Measurements from ENCODE around the gene DVL1.
"Not testable (repeated sequence)": the region's sequence is repeated elsewhere in the genome, so short reads cannot be mapped to it uniquely, and the experiment has no call there.

The DVL1 gene

DNA sequence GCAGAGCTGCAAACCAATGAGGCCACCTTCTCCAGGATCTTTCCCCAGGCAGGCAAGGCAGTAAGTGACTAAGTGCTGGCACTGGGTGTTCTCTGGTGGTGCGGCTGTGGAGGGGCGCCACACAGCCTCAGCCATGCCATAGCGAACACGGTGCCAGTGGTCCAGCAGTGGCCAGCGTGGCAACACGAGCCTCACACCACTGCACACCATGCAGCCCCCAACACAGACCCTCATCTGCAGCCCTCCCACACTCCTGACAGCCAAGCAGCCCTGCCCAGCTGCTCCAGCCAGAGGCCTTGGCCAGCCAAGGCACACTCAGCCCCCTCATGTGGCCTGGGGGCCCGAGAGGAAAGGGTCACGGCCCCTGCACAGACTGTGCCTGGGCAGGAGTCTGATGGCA is 27.7 kb downstream of the DVL1 start:
- no peaks in the 10 kb centered on the region for H3K9me3 Mint-ChIP-seq (ENCODE audit: low read depth)
- no peaks in the 10 kb centered on the region for H3K36me3 Mint-ChIP-seq
- H3K27me3 Mint-ChIP-seq, result no peaks in the 10 kb centered on the region
- no peak overlapping the region for H3K27ac Mint-ChIP-seq
- H3K4me1 Mint-ChIP-seq (ENCODE audit: low read depth), result peaks cover 24% of the 10 kb centered on the region
- peak overlapping the region; percentile 30 for H3K4me3 Mint-ChIP-seq

- no peak overlapping the region for H3K4me3 Mint-ChIP-seq
- no peak overlapping the region for H3K27ac Mint-ChIP-seq
These were observed 28.4 kb downstream of the DVL1 start for GRCh38 chr1:1320666-1321448.

GRCh38 chr1:1319646-1319941 is 29.6 kb downstream of the DVL1 start:
- no peak overlapping the region for H3K4me3 Mint-ChIP-seq
- peaks cover 19% of the 10 kb centered on the region for H3K4me1 Mint-ChIP-seq (ENCODE audit: low read depth)
- H3K27ac Mint-ChIP-seq, result no peak overlapping the region

More at GRCh38 chr1:1320666-1321448, 28.4 kb downstream of the DVL1 start:
- H3K4me1 Mint-ChIP-seq (ENCODE audit: low read depth), result peaks cover 20% of the 10 kb centered on the region
- H3K9me3 Mint-ChIP-seq (ENCODE audit: low read depth), result no peaks in the 10 kb centered on the region
- H3K27me3 Mint-ChIP-seq, result no peaks in the 10 kb centered on the region
- no peaks in the 10 kb centered on the region for H3K36me3 Mint-ChIP-seq

DNA sequence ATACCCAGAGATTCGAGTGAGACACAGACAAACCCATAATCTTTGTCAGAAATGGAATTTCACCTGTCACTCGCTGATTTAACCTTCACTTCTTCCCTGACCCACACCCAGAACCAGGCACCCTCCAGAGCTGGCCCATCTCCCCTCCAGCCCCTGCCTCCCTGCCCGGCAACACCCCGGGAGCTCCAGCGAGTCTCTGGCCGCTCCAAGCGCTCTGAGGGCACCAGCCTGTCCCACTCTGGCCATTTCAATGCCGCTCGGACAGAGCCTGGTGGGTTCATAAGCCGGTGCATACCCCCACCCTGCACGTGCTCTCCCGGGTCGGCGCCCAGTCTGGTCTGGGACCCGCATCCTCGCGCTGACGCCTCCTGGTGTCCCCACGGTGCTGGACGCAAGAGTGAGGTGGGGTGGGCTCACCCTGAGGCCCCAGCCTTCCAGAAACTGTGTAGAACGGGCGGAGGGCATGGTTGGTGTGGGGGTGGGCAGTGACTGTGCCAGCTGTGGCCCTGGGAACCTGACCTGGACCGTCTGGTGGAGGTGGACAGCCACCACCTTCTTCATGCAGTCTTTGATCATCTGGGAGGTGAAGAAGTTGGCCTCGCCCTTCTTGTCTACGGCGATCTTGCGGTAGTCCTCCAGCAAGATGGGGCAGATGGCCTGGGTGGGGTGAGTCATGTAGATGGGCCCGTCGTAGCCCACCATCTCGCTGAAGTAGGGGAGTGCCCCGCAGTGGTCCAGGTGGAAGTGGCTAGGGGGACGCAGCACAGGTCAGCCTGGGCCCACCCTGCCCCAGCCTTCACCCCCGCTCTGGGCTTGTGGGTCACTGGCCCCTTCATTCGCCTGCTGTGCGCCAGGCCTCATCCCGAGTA is 30.2 kb downstream of the DVL1 start:
- no peaks in the 10 kb centered on the region for H3K9me3 Mint-ChIP-seq (ENCODE audit: low read depth)
- no peaks in the 10 kb centered on the region for H3K36me3 Mint-ChIP-seq
- peaks cover 19% of the 10 kb centered on the region for H3K4me1 Mint-ChIP-seq (ENCODE audit: low read depth)
- H3K27ac Mint-ChIP-seq, result no peak overlapping the region
- no peak overlapping the region for H3K4me3 Mint-ChIP-seq
- no peaks in the 10 kb centered on the region for H3K27me3 Mint-ChIP-seq

More at GRCh38 chr1:1319646-1319941, 29.6 kb downstream of the DVL1 start:
- Mint-ChIP-seq H3K36me3 (no peaks in the 10 kb centered on the region), H3K9me3 (ENCODE audit: low read depth) (no peaks in the 10 kb centered on the region), H3K27me3 (no peaks in the 10 kb centered on the region)

- no peaks in the 10 kb centered on the region for H3K9me3 Mint-ChIP-seq (ENCODE audit: low read depth)
- H3K36me3 Mint-ChIP-seq, result no peaks in the 10 kb centered on the region
- no peaks in the 10 kb centered on the region for H3K27me3 Mint-ChIP-seq
- peaks cover 14% of the 10 kb centered on the region for H3K4me1 Mint-ChIP-seq (ENCODE audit: low read depth)
- no peak overlapping the region for H3K4me3 Mint-ChIP-seq
- H3K27ac Mint-ChIP-seq, result no peak overlapping the region
These were observed 31.0 kb downstream of the DVL1 start for GRCh38 chr1:1318131-1318652.

DNA sequence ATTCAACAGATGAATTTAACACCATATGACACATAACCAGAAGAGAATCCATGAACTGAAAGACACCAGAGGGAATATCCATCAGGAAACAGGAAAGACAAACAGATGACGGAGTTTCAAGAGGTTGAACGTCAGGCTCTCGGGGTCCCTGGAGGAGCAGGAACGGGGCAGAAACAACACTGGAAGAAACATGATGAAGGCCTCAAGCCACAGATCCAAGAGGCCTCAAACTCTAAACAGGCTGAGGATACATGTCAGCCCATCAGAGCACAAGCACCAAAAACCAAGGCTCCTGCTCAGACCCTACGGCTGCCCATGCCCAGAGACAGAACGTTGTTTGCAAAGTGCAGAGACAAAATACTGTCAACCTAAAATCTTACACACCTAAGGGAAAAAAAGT is 31.8 kb downstream of the DVL1 start:
- Mint-ChIP-seq H3K4me3 (no peak overlapping the region), H3K27me3 (no peaks in the 10 kb centered on the region), H3K9me3 (ENCODE audit: low read depth) (no peaks in the 10 kb centered on the region), H3K27ac (no peak overlapping the region), H3K4me1 (ENCODE audit: low read depth) (peaks cover 11% of the 10 kb centered on the region), H3K36me3 (no peaks in the 10 kb centered on the region)

GRCh38 chr1:1316199-1316598 is 33.0 kb downstream of the DVL1 start:
- not testable (repeated sequence) for H3K9me3 Mint-ChIP-seq (ENCODE audit: low read depth); H3K4me1 Mint-ChIP-seq (ENCODE audit: low read depth); H3K27ac Mint-ChIP-seq; H3K4me3 Mint-ChIP-seq; H3K36me3 Mint-ChIP-seq; H3K27me3 Mint-ChIP-seq

DNA sequence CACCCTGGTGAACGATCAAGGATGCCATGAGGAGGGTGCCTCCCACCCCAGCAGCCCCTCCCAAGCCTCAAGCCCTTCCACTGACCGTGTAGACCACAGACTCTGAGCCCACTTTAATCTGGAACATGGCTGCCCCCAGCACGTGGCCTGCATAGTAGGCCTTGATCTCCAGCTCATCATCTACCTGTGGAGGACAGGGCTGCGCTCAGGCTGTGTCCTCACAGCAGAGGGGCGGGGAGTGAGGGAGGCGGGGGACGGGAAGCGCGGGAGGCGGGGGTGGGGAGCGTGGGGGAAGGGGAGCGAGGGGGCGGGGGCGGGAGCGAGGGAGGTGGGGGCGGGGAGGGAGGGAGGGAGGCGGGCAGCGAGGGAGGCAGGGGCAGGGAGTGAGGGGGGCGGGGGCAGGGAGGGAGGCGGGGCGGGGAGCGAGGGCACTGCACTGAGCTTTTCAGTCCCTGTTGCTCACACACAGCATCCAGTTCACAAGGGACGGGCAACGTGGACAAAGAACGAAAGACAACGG is 33.7 kb downstream of the DVL1 start:
- Mint-ChIP-seq H3K4me3 (no peak overlapping the region), H3K27me3 (no peaks in the 10 kb centered on the region), H3K36me3 (no peaks in the 10 kb centered on the region), H3K27ac (no peak overlapping the region), H3K4me1 (ENCODE audit: low read depth) (peaks cover 4% of the 10 kb centered on the region), H3K9me3 (ENCODE audit: low read depth) (no peaks in the 10 kb centered on the region)

DNA sequence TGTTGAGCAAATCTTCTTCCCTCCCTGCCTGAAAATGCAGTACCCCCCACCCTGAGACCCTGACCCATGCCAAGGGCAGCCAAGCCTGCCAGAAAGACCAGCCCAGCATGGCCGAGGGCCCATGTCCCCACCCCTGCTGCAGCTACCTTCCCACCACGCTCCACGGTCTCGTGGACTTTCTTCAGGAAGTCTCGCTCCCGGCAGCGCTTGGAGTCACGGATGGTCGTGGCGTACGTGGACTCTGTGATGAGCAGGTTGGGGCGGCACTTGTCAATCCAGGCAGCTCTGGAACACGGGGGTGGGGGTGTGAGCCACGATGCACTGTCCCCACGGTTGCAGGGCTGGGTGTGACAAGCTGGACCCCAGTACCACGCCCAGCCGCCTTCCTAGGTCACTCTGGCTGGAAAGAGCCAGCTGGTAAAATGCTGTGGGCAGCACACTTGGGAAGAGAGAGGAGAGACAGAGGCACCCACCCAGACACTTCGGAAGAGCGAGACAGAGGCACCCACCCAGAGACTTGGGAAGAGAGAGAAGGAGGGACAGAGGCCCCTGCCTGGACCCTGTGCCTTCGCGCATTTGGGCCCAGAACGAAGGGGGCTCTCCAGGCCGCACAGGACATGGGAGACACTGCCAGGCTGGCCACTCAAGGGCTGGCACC is 34.4 kb downstream of the DVL1 start:
- Mint-ChIP-seq H3K9me3 (ENCODE audit: low read depth) (no peaks in the 10 kb centered on the region), H3K36me3 (no peaks in the 10 kb centered on the region), H3K4me3 (no peak overlapping the region), H3K27ac (no peak overlapping the region), H3K27me3 (no peaks in the 10 kb centered on the region), H3K4me1 (ENCODE audit: low read depth) (peaks cover 2% of the 10 kb centered on the region)

GRCh38 chr1:1314237-1314586 is 35.0 kb downstream of the DVL1 start:
- no peak overlapping the region for H3K27ac Mint-ChIP-seq
- H3K4me3 Mint-ChIP-seq, result no peak overlapping the region
- no peaks in the 10 kb centered on the region for H3K9me3 Mint-ChIP-seq (ENCODE audit: low read depth)
- no peaks in the 10 kb centered on the region for H3K36me3 Mint-ChIP-seq
- H3K4me1 Mint-ChIP-seq (ENCODE audit: low read depth), result peaks cover 2% of the 10 kb centered on the region
- H3K27me3 Mint-ChIP-seq, result no peaks in the 10 kb centered on the region

- H3K36me3 Mint-ChIP-seq, result no peaks in the 10 kb centered on the region
- H3K9me3 Mint-ChIP-seq (ENCODE audit: low read depth), result no peaks in the 10 kb centered on the region
- no peak overlapping the region for H3K27ac Mint-ChIP-seq
- peaks cover 2% of the 10 kb centered on the region for H3K4me1 Mint-ChIP-seq (ENCODE audit: low read depth)
- H3K4me3 Mint-ChIP-seq, result no peak overlapping the region
- no peaks in the 10 kb centered on the region for H3K27me3 Mint-ChIP-seq
These were observed 35.5 kb downstream of the DVL1 start for GRCh38 chr1:1313500-1314236.

- Mint-ChIP-seq H3K27me3 (no peaks in the 10 kb centered on the region), H3K4me1 (ENCODE audit: low read depth) (peaks cover 2% of the 10 kb centered on the region), H3K9me3 (ENCODE audit: low read depth) (no peaks in the 10 kb centered on the region), H3K27ac (no peak overlapping the region), H3K36me3 (no peaks in the 10 kb centered on the region), H3K4me3 (no peak overlapping the region)
These were observed 36.5 kb downstream of the DVL1 start for GRCh38 chr1:1312450-1313314.

- no peaks in the 10 kb centered on the region for H3K36me3 Mint-ChIP-seq
- no peaks in the 10 kb centered on the region for H3K9me3 Mint-ChIP-seq (ENCODE audit: low read depth)
- H3K4me3 Mint-ChIP-seq, result no peak overlapping the region
- peaks cover 8% of the 10 kb centered on the region for H3K4me1 Mint-ChIP-seq (ENCODE audit: low read depth)
- no peaks in the 10 kb centered on the region for H3K27me3 Mint-ChIP-seq
- H3K27ac Mint-ChIP-seq, result no peak overlapping the region
These were observed 37.8 kb downstream of the DVL1 start for GRCh38 chr1:1311107-1312104.
